Activated CD4-positive, alpha-beta T cell treated with anti-CD3 and anti-CD28 coated beads, Interleukin-2, amount 10 ng/mL, durations not matched to agents 24 days and 14 days (primary cell): ENCODE data around the gene LRRC14B. TPM values are rescaled to one million over a fixed set of nuclear protein-coding genes. Genes with fewer than 3 reads are reported as not detected.

Source experiments
- DNase-seq: peaks from one replicate; pipeline ENCODE4 v3.0.0; 2022
- H3K27ac Mint-ChIP-seq: one replicate; pipeline ENCODE4 v1.8.0; 2022; ENCODE audit warnings: mild to moderate bottlenecking, mixed read lengths
- H3K27me3 Mint-ChIP-seq: one replicate; pipeline ENCODE4 v1.8.0; 2022; ENCODE audit warnings: mixed read lengths
- H3K36me3 Mint-ChIP-seq: one replicate; pipeline ENCODE4 v1.8.0; 2022; ENCODE audit warnings: low read depth, mild to moderate bottlenecking, mixed read lengths
- H3K4me1 Mint-ChIP-seq: one replicate; pipeline ENCODE4 v1.8.0; 2021; ENCODE audit warnings: mixed read lengths
- H3K4me3 Mint-ChIP-seq: one replicate; pipeline ENCODE4 v1.8.0; 2022; ENCODE audit warnings: mild to moderate bottlenecking, moderate library complexity, mixed read lengths
- H3K9me3 Mint-ChIP-seq: one replicate; pipeline ENCODE4 v1.8.0; 2021; ENCODE audit warnings: mixed read lengths
- intact Hi-C: fragments of 100-400 bp; cut with micrococcal nuclease; formaldehyde crosslinking; loops from one replicate; pipeline ENCODE4 v1.15.1; 2023
- total RNA-seq: library from RNA; stranded (reverse); gene quantifications from 2 replicates; pipeline ENCODE4 v1.2.3, GENCODE V29; 2022

LRRC14B gene
- not detected in 2 replicates for total RNA-seq

DNA sequence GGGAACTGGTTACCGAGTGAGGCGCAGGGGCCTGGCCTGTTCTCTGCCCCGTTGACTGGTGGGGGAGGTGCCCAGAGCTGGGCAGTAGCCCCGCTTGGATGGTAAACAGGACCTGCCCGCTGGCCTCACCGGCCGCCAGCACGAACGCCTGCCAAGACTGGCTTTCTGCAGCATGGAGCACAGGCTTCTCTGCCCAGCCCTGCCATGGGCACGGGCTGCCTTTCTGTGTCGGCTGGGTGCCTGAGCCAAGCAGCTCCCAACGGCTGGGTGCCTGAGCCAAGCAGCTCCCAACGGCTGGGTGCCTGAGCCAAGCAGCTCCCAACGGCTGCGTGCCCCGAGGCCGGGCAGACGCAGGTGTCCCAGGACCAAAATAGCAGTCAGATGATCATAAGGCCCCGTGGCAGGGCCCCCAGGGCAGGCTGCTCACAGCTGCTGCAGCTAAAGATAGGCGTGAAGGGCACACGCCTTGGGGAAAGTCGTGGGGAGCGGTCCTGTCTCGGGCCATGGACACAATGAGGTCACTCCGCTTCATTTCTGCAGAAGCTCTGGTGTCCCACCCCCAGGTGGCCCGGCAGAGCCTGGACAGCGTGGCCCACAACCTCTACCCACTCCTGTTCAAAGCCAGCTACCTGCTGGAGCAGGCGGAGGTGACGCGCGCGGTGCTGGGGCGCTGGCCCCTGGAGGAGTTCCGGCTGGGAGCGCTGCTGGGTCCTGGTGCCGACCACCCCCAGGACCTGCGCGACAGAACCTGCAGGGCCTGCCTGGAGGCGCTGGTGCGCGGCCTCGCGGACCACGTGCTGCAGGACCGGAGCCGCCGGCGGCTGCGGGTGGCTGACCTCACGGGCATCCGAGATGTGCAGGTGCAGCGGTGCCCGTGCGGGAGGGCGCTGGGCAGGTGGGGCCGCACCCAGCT lies at the start of gene LRRC14B:
LRRC14B (plus strand) TSS at position 460 of the 913 bp plus-strand sequence; CDS start at position 504, 44 bp downstream.
- intact Hi-C loops, result no loop called here
- Mint-ChIP-seq H3K27ac (no peak within 1 kb of the TSS), H3K36me3 (no peaks in the 10 kb centered on the region), H3K27me3 (peaks cover 3% of the 10 kb centered on the region), H3K4me1 (peaks cover 16% of the 10 kb centered on the region), H3K4me3 (peak within 1 kb of the TSS; percentile 15), H3K9me3 (no peaks in the 10 kb centered on the region)
- DNase-seq, result peak; percentile 72

DNA sequence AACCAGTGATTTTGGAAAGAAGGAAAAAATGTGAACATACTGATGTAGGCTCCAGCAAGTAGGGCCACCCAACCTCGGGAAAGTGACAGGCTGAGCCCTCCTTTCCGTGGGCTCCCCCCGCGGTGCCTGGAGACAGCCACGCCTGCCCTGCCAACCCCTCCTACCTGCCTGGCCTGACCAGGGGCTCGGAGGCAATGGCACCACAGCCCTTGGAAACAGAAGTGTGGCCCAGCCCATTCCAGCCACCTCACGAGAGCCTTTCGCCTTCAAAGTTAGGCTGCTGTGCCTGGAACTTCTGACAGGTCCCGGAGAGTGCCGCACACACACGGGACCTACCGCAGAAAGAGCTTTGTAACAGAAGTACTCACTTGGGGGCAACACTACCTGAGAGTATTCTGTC lies 49.5 kb upstream of the LRRC14B start:
- H3K27me3 Mint-ChIP-seq, result no peaks in the 10 kb centered on the region
- no peak overlapping the region for H3K27ac Mint-ChIP-seq
- H3K9me3 Mint-ChIP-seq, result peaks cover under 1% of the 10 kb centered on the region
- H3K36me3 Mint-ChIP-seq, result no peaks in the 10 kb centered on the region
- intact Hi-C loops, result no loop called here
- no peak overlapping the region for H3K4me3 Mint-ChIP-seq
- DNase-seq, result peak; percentile 39
- H3K4me1 Mint-ChIP-seq, result no peaks in the 10 kb centered on the region

DNA sequence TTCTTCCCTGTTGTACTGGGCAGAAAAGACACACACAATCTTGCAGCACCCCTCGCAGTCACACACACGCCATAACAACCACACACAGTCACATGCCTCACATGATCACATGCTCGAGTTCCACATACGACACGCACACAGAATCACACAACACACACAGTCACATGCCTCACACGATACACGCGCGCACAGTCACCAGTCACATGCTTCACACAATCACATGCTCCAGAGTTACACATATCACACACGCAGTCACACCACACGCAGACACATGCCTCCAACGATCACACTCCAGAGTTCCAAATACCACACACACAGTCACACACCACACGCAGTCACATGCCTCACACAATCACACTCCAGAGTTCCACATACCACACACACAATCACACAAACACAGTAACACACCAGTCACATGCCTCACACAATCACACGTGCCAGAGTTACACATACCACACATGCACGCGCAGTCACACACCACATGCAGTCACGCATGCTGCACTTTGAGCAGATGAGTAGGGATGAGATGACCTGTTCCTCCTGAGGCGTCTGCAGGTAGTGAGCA lies 49.0 kb upstream of the LRRC14B start:
- Mint-ChIP-seq H3K27ac (no peak overlapping the region), H3K36me3 (no peaks in the 10 kb centered on the region), H3K4me1 (no peaks in the 10 kb centered on the region), H3K27me3 (no peaks in the 10 kb centered on the region), H3K4me3 (no peak overlapping the region), H3K9me3 (peaks cover 5% of the 10 kb centered on the region)
- intact Hi-C loops, result no loop called here
- peak; percentile 48 for DNase-seq

DNA sequence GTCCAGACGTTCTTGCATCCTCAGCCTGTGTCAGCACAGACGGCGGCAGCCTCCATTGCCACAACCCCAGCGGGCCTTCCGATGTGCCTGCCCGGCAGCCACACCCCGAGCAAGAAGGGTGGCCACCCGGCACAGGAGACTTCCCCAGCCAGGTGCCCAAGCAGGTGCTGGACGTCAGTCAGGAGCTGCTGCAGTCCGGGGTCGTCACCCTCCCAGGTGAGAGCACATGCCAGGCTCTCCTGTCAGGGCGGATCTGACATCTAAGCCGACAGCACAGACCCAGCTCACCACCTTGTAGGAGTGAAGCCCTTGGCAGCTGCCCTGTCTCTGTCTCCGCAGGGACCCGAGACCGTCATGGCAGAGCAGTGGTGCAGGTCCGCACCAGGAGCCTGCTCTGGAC lies 48.3 kb upstream of the LRRC14B start:
- H3K27me3 Mint-ChIP-seq, result no peaks in the 10 kb centered on the region
- no peak for DNase-seq

DNA sequence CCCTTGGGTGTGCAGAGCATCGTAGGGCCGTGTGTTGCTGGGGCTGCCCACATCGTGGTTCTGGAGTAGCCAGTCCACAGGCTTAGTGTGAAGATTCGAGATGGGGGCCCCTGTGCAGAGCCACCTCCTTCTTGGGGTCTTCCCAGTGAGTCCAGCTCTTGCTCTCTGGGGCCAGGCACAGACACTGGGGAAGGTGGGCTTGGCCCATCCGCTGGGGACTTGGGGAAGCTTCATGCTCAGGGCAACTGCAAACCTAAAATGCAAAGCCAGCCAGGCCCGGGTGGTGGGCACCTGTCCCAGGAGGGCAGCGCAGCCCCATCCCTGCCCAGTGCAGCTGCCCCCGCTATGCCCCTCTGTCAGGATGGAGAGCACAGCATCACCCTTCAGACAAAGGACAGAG lies 46.4 kb upstream of the LRRC14B start:
- H3K27me3 Mint-ChIP-seq, result peaks cover 2% of the 10 kb centered on the region
- no peak for DNase-seq
- H3K36me3 Mint-ChIP-seq, result no peaks in the 10 kb centered on the region
- H3K4me1 Mint-ChIP-seq, result no peaks in the 10 kb centered on the region
- no peak overlapping the region for H3K27ac Mint-ChIP-seq
- peaks cover 10% of the 10 kb centered on the region for H3K9me3 Mint-ChIP-seq
- H3K4me3 Mint-ChIP-seq, result no peak overlapping the region
- intact Hi-C loops, result no loop called here

More for the DNA sequence above, 48.3 kb upstream of the LRRC14B start:
- no peaks in the 10 kb centered on the region for H3K4me1 Mint-ChIP-seq
- H3K4me3 Mint-ChIP-seq, result no peak overlapping the region
- intact Hi-C loops, result no loop called here
- peaks cover 10% of the 10 kb centered on the region for H3K9me3 Mint-ChIP-seq
- H3K36me3 Mint-ChIP-seq, result no peaks in the 10 kb centered on the region
- H3K27ac Mint-ChIP-seq, result no peak overlapping the region

DNA sequence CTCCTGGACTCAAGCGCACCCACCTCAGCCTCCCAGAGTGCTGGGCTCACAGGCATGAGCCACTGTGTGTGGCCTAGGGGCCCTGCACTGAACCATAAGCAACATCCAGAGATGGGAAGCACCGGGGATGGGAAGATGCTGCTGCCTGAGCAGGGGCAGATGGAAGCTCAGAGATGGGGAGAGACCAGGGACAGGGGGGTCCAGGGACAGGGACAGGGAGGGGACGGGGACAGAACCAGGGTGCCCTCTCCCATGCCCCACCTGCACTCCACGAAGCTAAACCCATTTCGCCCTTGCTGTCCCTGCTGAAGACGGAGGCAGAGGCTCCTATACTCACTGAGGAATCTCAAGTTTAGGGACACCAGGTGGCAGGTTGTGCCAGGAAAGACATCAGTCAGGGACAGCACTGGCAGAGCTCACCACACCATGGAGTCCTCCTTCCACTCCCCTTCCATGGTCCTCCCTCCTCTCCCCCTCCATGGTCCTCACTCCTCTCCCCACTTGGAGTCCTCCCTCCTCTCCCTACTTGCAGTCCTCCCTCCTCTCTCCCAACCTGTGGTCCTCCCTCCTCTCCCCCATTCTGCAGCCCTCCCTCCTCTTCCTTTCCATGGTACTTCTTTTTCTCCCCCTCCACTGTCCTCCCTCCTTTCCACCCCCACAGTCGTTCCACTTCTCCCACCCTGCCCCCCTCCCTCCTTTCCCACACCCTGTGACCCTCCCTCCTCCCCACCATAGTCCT lies 45.5 kb upstream of the LRRC14B start:
- peak; percentile 27 for DNase-seq
- H3K9me3 Mint-ChIP-seq, result peaks cover 10% of the 10 kb centered on the region
- no peaks in the 10 kb centered on the region for H3K36me3 Mint-ChIP-seq
- H3K4me1 Mint-ChIP-seq, result no peaks in the 10 kb centered on the region
- peaks cover 2% of the 10 kb centered on the region for H3K27me3 Mint-ChIP-seq
- H3K4me3 Mint-ChIP-seq, result no peak overlapping the region
- intact Hi-C loops, result no loop called here
- H3K27ac Mint-ChIP-seq, result no peak overlapping the region

DNA sequence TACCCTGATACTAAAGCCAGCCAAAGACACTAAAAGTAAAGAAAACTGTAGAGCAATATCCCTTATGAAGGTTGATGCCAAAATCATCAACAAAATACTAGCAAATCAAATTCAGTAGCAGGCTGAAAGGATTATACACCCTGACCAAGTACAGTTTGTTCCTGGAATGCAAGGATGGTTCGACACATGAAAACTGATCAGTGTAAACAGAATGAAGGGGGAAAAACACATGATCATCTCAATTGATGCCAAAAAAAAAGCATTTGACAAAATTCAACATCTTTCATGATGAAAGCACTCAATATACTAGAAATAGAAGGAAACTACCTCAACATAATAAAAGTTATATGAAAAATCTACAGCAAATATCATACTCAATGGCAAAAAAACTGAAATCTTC lies 43.5 kb upstream of the LRRC14B start:
- Mint-ChIP-seq H3K36me3 (no peaks in the 10 kb centered on the region), H3K27me3 (peaks cover 2% of the 10 kb centered on the region), H3K4me1 (no peaks in the 10 kb centered on the region), H3K27ac (no peak overlapping the region), H3K9me3 (peaks cover 10% of the 10 kb centered on the region), H3K4me3 (no peak overlapping the region)
- intact Hi-C loops, result no loop called here
- DNase-seq, result no peak

DNA sequence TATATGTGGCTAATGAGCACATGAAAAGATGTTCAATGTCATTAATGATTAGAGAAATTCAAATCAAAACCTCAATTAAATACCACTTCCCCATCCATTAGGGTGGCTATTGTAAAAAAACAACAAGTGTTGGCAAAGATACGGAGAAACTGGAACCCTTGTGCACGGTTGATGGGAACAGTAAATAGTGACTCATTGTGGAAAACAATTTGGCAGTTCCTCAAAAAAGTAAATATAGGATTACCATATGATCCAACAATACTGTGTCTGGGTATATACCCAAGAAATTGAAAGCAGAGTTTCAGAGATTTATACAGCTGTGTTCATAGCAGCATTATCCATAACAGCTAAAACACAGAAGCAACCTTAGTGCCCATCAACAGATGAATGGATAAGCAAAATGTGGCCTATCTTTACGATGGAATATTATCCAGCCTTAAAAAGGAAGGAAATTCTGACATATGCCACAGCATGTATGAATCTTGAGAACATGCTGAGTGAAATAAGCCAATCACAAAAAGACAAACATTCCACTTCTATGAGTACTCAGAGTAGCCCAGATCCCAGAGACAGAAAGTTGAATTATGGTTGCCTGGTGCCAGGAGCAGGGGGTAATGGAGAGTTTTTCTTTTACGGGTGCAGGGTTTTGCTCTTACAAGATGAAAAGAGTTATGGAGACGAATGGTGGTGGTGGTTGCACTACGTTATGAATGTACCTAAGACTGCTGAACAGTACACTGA lies 41.4 kb upstream of the LRRC14B start:
- intact Hi-C loops, result no loop called here
- Mint-ChIP-seq H3K9me3 (peaks cover 10% of the 10 kb centered on the region), H3K27ac (no peak overlapping the region), H3K27me3 (peaks cover 2% of the 10 kb centered on the region), H3K4me3 (no peak overlapping the region), H3K4me1 (no peaks in the 10 kb centered on the region), H3K36me3 (no peaks in the 10 kb centered on the region)
- no peak for DNase-seq

DNA sequence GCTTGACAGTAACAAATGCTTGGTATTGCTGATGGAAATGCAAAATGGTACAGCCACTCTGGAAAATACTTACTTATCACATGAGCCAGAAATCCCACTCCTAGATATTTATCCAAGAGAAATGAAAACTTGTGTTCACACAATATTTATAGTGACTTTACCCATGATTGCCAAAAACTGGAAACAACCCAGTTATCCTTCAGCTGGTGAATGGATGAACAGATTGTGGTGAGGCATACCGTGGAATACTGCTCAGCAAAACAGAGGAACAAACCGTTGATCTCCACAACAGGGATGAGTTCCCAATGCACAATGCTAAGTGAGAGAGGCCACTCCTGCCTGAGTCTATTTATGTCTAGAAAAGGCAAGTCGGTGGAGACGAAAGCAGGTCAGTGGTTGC lies 40.5 kb upstream of the LRRC14B start:
- intact Hi-C loops, result no loop called here
- no peak for DNase-seq
- H3K27ac Mint-ChIP-seq, result no peak overlapping the region
- H3K4me3 Mint-ChIP-seq, result no peak overlapping the region
- H3K36me3 Mint-ChIP-seq, result no peaks in the 10 kb centered on the region
- peaks cover 10% of the 10 kb centered on the region for H3K9me3 Mint-ChIP-seq
- no peaks in the 10 kb centered on the region for H3K4me1 Mint-ChIP-seq
- peaks cover 2% of the 10 kb centered on the region for H3K27me3 Mint-ChIP-seq

DNA sequence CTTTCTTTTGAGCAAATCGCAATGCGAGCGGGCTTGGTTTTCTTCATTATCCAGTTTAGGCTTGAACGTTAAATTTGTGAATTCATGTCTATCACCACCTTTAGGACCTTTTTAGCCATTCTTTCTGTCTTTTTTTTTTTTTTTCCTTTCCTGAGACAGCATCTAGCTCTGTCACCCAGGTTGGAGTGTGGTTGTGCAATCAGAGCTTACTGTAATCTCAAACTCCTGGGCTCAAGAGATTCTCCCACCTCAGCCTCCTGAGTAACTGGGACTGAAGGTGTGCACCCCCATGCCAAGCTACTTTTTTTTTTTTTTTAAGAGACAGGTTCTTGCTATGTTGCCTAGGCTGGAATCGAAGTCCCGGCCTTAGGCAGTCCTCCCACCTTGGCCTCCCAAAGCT lies 39.2 kb upstream of the LRRC14B start:
- H3K4me3 Mint-ChIP-seq, result no peak overlapping the region
- H3K36me3 Mint-ChIP-seq, result no peaks in the 10 kb centered on the region
- H3K27me3 Mint-ChIP-seq, result peaks cover 2% of the 10 kb centered on the region
- intact Hi-C loops, result no loop called here
- H3K9me3 Mint-ChIP-seq, result peaks cover 6% of the 10 kb centered on the region
- H3K4me1 Mint-ChIP-seq, result no peaks in the 10 kb centered on the region
- no peak overlapping the region for H3K27ac Mint-ChIP-seq
- DNase-seq, result no peak

DNA sequence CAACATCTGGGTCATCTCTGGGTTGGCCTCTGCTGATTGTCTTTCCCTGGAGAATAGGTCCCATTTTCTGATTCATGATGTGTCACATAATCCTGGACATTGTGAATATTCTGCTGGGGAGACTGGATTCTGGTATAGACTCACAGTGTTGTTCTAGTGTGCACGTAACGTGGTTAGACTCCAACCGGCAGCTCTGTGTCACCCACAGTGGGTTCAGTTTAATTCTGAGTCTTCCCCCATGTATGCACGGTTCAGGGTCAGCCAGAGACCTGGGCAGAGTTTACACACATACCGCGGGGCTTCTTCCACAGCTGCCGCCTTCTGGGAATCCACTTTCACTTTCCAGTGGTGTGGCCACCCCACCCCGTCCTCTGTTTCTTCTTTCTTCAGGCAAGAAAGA lies 38.0 kb upstream of the LRRC14B start:
- no peak overlapping the region for H3K27ac Mint-ChIP-seq
- H3K4me1 Mint-ChIP-seq, result no peaks in the 10 kb centered on the region
- no peak overlapping the region for H3K4me3 Mint-ChIP-seq
- peaks cover 2% of the 10 kb centered on the region for H3K27me3 Mint-ChIP-seq
- no peaks in the 10 kb centered on the region for H3K9me3 Mint-ChIP-seq
- no peak for DNase-seq
- intact Hi-C loops, result no loop called here
- H3K36me3 Mint-ChIP-seq, result no peaks in the 10 kb centered on the region

DNA sequence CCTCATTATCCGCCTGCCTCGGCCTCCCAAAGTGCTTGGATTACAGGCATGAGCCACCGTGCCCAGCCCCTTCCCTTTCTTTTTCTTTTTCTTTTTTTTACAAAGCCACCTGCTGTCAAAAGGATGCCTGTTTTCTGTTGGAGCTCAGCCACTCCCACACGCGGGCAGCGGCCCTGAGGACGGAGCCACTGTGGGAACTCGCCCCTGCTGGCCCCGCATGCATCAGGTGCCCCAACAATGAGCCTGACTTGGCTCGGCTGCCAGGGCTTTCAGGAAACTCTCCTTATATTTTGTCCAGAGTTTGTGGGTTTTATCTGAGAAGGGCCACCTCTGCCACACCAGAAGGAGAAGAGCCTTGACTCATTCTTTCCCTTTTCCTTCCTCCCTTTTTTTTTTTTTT lies 37.1 kb upstream of the LRRC14B start:
- Mint-ChIP-seq H3K36me3 (no peaks in the 10 kb centered on the region), H3K27ac (no peak overlapping the region), H3K9me3 (no peaks in the 10 kb centered on the region), H3K4me1 (no peaks in the 10 kb centered on the region), H3K27me3 (no peaks in the 10 kb centered on the region), H3K4me3 (no peak overlapping the region)
- DNase-seq, result no peak
- intact Hi-C loops, result no loop called here

DNA sequence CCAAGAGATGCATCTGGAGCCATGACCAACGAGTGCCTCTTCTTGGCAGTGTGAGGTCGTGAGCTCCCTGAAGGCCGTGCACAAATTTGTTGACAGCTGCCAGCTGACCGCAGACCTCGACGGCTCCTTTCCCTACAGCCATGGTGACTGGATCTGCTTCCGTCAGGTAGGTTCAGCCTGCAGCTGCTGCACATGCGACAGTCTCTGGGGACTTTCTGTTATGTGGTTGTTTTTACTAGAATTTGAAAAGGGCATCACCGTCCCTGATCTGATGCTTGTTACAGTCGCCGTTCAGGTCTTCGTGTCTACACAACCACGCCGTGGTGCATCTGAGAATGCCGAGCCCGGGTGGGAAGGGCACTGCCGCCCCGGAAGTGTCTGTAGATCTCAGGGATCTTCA lies 36.5 kb upstream of the LRRC14B start:
- Mint-ChIP-seq H3K4me1 (no peaks in the 10 kb centered on the region), H3K27ac (no peak overlapping the region), H3K36me3 (no peaks in the 10 kb centered on the region), H3K27me3 (peaks cover 2% of the 10 kb centered on the region), H3K4me3 (no peak overlapping the region), H3K9me3 (no peaks in the 10 kb centered on the region)
- intact Hi-C loops, result no loop called here
- no peak for DNase-seq
